Activated naive CD4-positive, alpha-beta T cell treated with anti-CD3 and anti-CD28 coated beads for 36 hours (primary cell): ENCODE results near the gene ATOH7. TPM values are rescaled to one million over a fixed set of nuclear protein-coding genes. Genes with fewer than 3 reads are reported as not detected.
"Not testable (repeated sequence)": the region's sequence is repeated elsewhere in the genome, so short reads cannot be mapped to it uniquely, and the experiment has no call there.

Experiments
- CTCF ChIA-PET: fragments of 350-600 bp; sonication (Branson Sonifier 250); formaldehyde crosslinking; loops from one replicate; lab custom pipeline; 2021; ENCODE audit warnings: antibody characterized with exemption; lab: Charles Lee
- DNase-seq: peaks from one replicate; pipeline ENCODE4 v3.0.0-alpha.2; 2020
- H3K27ac Mint-ChIP-seq: one replicate; pipeline ENCODE4 v1.8.0; 2021; ENCODE audit warnings: mild to moderate bottlenecking, mixed read lengths
- H3K27me3 Mint-ChIP-seq: one replicate; pipeline ENCODE4 v1.8.0; 2021; ENCODE audit warnings: low read depth, mixed read lengths
- H3K36me3 Mint-ChIP-seq: one replicate; pipeline ENCODE4 v1.8.0; 2021; ENCODE audit warnings: low read depth, mixed read lengths
- H3K4me1 Mint-ChIP-seq: one replicate; pipeline ENCODE4 v1.8.0; 2021; ENCODE audit warnings: low read depth, mixed read lengths
- H3K4me3 Mint-ChIP-seq: one replicate; pipeline ENCODE4 v1.8.0; 2021; ENCODE audit warnings: mild to moderate bottlenecking, moderate library complexity, mixed read lengths
- H3K9me3 Mint-ChIP-seq: one replicate; pipeline ENCODE4 v1.8.0; 2021; ENCODE audit warnings: mixed read lengths
- intact Hi-C: fragments of 100-400 bp; cut with micrococcal nuclease; formaldehyde crosslinking; loops from one replicate; pipeline ENCODE4 v1.15.1; 2023
- total RNA-seq, 2 experiments: library from RNA; stranded (reverse); gene quantifications; one replicate each; pipeline ENCODE4 v1.2.3, GENCODE V29; 2021

Gene ATOH7
- not detected for total RNA-seq

- CTCF ChIA-PET, result interaction anchor here (0.6 to 1.2 kb wide), 3 partner anchors 14 to 70 kb away, joined by 3 to 4 read pairs (median 4); no protein-coding TSS in a partner anchor
- no peak for DNase-seq
- peaks cover 7% of the 10 kb centered on the region for H3K4me1 Mint-ChIP-seq
- peaks cover 35% of the 10 kb centered on the region for H3K27me3 Mint-ChIP-seq
- no peaks in the 10 kb centered on the region for H3K9me3 Mint-ChIP-seq
- H3K4me3 Mint-ChIP-seq, result peak within 1 kb of the TSS; percentile 71
- intact Hi-C loops, result loop anchor here (1.0 to 5.0 kb wide), 2 partner anchors 70 to 100 kb away; partner anchors contain the start of genes HNRNPH3 and PBLD
- H3K36me3 Mint-ChIP-seq, result no peaks in the 10 kb centered on the region
- H3K27ac Mint-ChIP-seq, result no peak within 1 kb of the TSS
These were observed at the start of gene ATOH7 for GRCh38 chr10:68231817-68232251. ATOH7 (minus strand) TSS chr10:68232113; CDS start chr10:68231677, 436 bp downstream.

- Mint-ChIP-seq H3K4me1 (peaks cover 3% of the 10 kb centered on the region), H3K36me3 (peaks cover 3% of the 10 kb centered on the region), H3K9me3 (peaks cover 16% of the 10 kb centered on the region), H3K4me3 (no peak overlapping the region), H3K27me3 (no peaks in the 10 kb centered on the region), H3K27ac (no peak overlapping the region)
- intact Hi-C loops, result no loop called here
- DNase-seq, result no peak
- CTCF ChIA-PET, result interaction anchor here (0.6 to 1.2 kb wide), 2 partner anchors 21 to 231 kb away, joined by 3 to 6 read pairs; no protein-coding TSS in a partner anchor
These were observed 48.8 kb upstream of the ATOH7 start for GRCh38 chr10:68280758-68281157.

GRCh38 chr10:68278906-68279753, 47.2 kb upstream of the ATOH7 start:
- H3K4me3 Mint-ChIP-seq, H3K27ac Mint-ChIP-seq, DNase-seq, intact Hi-C loops, H3K27me3 Mint-ChIP-seq, H3K4me1 Mint-ChIP-seq, H3K36me3 Mint-ChIP-seq: not testable (repeated sequence)
- CTCF ChIA-PET, result interaction anchor here (0.6 kb wide), 1 partner anchor 218 kb away, joined by 3 read pairs; no protein-coding TSS in a partner anchor
- peaks cover 16% of the 10 kb centered on the region for H3K9me3 Mint-ChIP-seq

- H3K36me3 Mint-ChIP-seq, intact Hi-C loops, H3K27me3 Mint-ChIP-seq, DNase-seq, H3K27ac Mint-ChIP-seq, CTCF ChIA-PET, H3K4me3 Mint-ChIP-seq, H3K4me1 Mint-ChIP-seq: not testable (repeated sequence)
- H3K9me3 Mint-ChIP-seq, result peaks cover 16% of the 10 kb centered on the region
These were observed 45.9 kb upstream of the ATOH7 start for GRCh38 chr10:68277814-68278213.

- intact Hi-C loops, result no loop called here
- peaks cover 16% of the 10 kb centered on the region for H3K9me3 Mint-ChIP-seq
- CTCF ChIA-PET, result no interaction called here
- peaks cover 3% of the 10 kb centered on the region for H3K36me3 Mint-ChIP-seq
- DNase-seq, result no peak
- H3K27me3 Mint-ChIP-seq, result no peaks in the 10 kb centered on the region
- H3K4me1 Mint-ChIP-seq, result no peaks in the 10 kb centered on the region
- H3K4me3 Mint-ChIP-seq, result no peak overlapping the region
- no peak overlapping the region for H3K27ac Mint-ChIP-seq
These were observed 44.3 kb upstream of the ATOH7 start for GRCh38 chr10:68276224-68276623.

GRCh38 chr10:68275600-68276126, 43.8 kb upstream of the ATOH7 start:
- intact Hi-C loops, result no loop called here
- no peak for DNase-seq
- H3K4me1 Mint-ChIP-seq, result no peaks in the 10 kb centered on the region
- no peak overlapping the region for H3K27ac Mint-ChIP-seq
- H3K4me3 Mint-ChIP-seq, result no peak overlapping the region
- H3K36me3 Mint-ChIP-seq, result peaks cover 3% of the 10 kb centered on the region
- H3K9me3 Mint-ChIP-seq, result peaks cover 16% of the 10 kb centered on the region
- H3K27me3 Mint-ChIP-seq, result no peaks in the 10 kb centered on the region
- CTCF ChIA-PET, result no interaction called here

GRCh38 chr10:68272833-68273232, 40.9 kb upstream of the ATOH7 start:
- no peak for DNase-seq
- Mint-ChIP-seq H3K27me3 (peaks cover 8% of the 10 kb centered on the region), H3K27ac (no peak overlapping the region), H3K4me3 (no peak overlapping the region), H3K36me3 (no peaks in the 10 kb centered on the region), H3K4me1 (no peaks in the 10 kb centered on the region), H3K9me3 (peaks cover 10% of the 10 kb centered on the region)
- CTCF ChIA-PET, result interaction anchor here (0.9 to 1.2 kb wide), 2 partner anchors 29 to 42 kb away, joined by 3 to 4 read pairs; no protein-coding TSS in a partner anchor
- intact Hi-C loops, result no loop called here

GRCh38 chr10:68271196-68271882, 39.4 kb upstream of the ATOH7 start:
- no peak for DNase-seq
- Mint-ChIP-seq H3K4me3 (no peak overlapping the region), H3K36me3 (no peaks in the 10 kb centered on the region), H3K4me1 (no peaks in the 10 kb centered on the region), H3K27ac (no peak overlapping the region), H3K9me3 (no peaks in the 10 kb centered on the region), H3K27me3 (peaks cover 8% of the 10 kb centered on the region)
- intact Hi-C loops, result no loop called here
- CTCF ChIA-PET, result interaction anchor here (1.0 to 1.7 kb wide), 3 partner anchors 59 to 115 kb away, joined by 3 to 9 read pairs (median 5); no protein-coding TSS in a partner anchor

GRCh38 chr10:68269562-68270290, 37.8 kb upstream of the ATOH7 start:
- intact Hi-C loops, result no loop called here
- no peaks in the 10 kb centered on the region for H3K9me3 Mint-ChIP-seq
- H3K4me1 Mint-ChIP-seq, result no peaks in the 10 kb centered on the region
- H3K4me3 Mint-ChIP-seq, result no peak overlapping the region
- H3K27me3 Mint-ChIP-seq, result peaks cover 8% of the 10 kb centered on the region
- CTCF ChIA-PET, result interaction anchor here (1.7 kb wide), 1 partner anchor 114 kb away, joined by 9 read pairs; no protein-coding TSS in a partner anchor
- no peak overlapping the region for H3K27ac Mint-ChIP-seq
- no peaks in the 10 kb centered on the region for H3K36me3 Mint-ChIP-seq
- no peak for DNase-seq

GRCh38 chr10:68261132-68261856, 29.4 kb upstream of the ATOH7 start:
- CTCF ChIA-PET, result interaction anchor here (0.5 kb wide), 1 partner anchor 244 kb away, joined by 3 read pairs; no protein-coding TSS in a partner anchor
- H3K9me3 Mint-ChIP-seq, result peaks cover 1% of the 10 kb centered on the region
- no peaks in the 10 kb centered on the region for H3K36me3 Mint-ChIP-seq
- no peak for DNase-seq
- H3K27ac Mint-ChIP-seq, result no peak overlapping the region
- intact Hi-C loops, result no loop called here
- no peaks in the 10 kb centered on the region for H3K27me3 Mint-ChIP-seq
- no peaks in the 10 kb centered on the region for H3K4me1 Mint-ChIP-seq
- no peak overlapping the region for H3K4me3 Mint-ChIP-seq

- no peak overlapping the region for H3K27ac Mint-ChIP-seq
- no peak overlapping the region for H3K4me3 Mint-ChIP-seq
- H3K27me3 Mint-ChIP-seq, result no peaks in the 10 kb centered on the region
- H3K36me3 Mint-ChIP-seq, result no peaks in the 10 kb centered on the region
- DNase-seq, result no peak
- H3K4me1 Mint-ChIP-seq, result peaks cover 6% of the 10 kb centered on the region
- intact Hi-C loops, result no loop called here
- CTCF ChIA-PET, result interaction anchor here (0.6 to 1.4 kb wide), 4 partner anchors 39 to 587 kb away, joined by 3 to 8 read pairs (median 5); no protein-coding TSS in a partner anchor
- no peaks in the 10 kb centered on the region for H3K9me3 Mint-ChIP-seq
These were observed 21.4 kb upstream of the ATOH7 start for GRCh38 chr10:68253346-68253745.
